Common myeloid progenitor, CD34-positive (primary cell): ENCODE data around the gene SMCO2.

ENCODE experiments used
- CTCF ChIA-PET: fragments of 350-600 bp; sonication (Branson Sonifier 250); formaldehyde crosslinking; loops from one replicate; lab custom pipeline; 2021; ENCODE audit warnings: antibody characterized with exemption; lab: Charles Lee
- POLR2A ChIA-PET: fragments of 350-600 bp; sonication (Branson Sonifier 250); formaldehyde crosslinking; loops from one replicate; lab custom pipeline; 2021; ENCODE audit warnings: antibody characterized with exemption; lab: Charles Lee
- DNase-seq, 3 donors: peaks; one replicate each; pipeline versions ENCODE4 v3.0.0 to v3.0.0-alpha.2; 2013
- H3K27ac ChIP-seq, 2 experiments: 1 replicate in 1 of 2; 2 replicates in 1 of 2; pipeline ENCODE4 v1.7.0; 2013; ENCODE audit warnings: inconsistent platforms in 2 of 2, low read length in 2 of 2, mild to moderate bottlenecking in 2 of 2, low read depth in 1 of 2, moderate library complexity in 1 of 2; ENCODE audit not compliant: severe bottlenecking in 2 of 2, insufficient read depth in 1 of 2, poor library complexity in 1 of 2
- H3K27me3 ChIP-seq, 5 experiments: replicated peaks in 2 of 5; 1 replicate in 3 of 5; 2 replicates in 2 of 5; pipeline versions ENCODE4 v1.6.1 to v1.7.0; 2013; ENCODE audit warnings: low read length in 4 of 5, mild to moderate bottlenecking in 2 of 5, moderate library complexity in 2 of 5, inconsistent platforms in 1 of 5; ENCODE audit not compliant: insufficient read depth in 5 of 5, control insufficient read depth in 4 of 5
- H3K36me3 ChIP-seq, 4 experiments: 1 replicate in 2 of 4; 2 replicates in 2 of 4; pipeline versions ENCODE4 v1.6.1 to v1.7.0; 2013; ENCODE audit warnings: low read length in 3 of 4, control low read depth in 1 of 4, mild to moderate bottlenecking in 1 of 4; ENCODE audit not compliant: control insufficient read depth in 4 of 4, insufficient read depth in 4 of 4
- H3K4me1 ChIP-seq, 4 experiments: 1 replicate in 3 of 4; 2 replicates in 1 of 4; pipeline versions ENCODE4 v1.6.1 to v1.7.1; 2013; ENCODE audit warnings: low read length in 3 of 4, mild to moderate bottlenecking in 3 of 4, control low read depth in 1 of 4, inconsistent platforms in 1 of 4, moderate library complexity in 1 of 4; ENCODE audit not compliant: control insufficient read depth in 4 of 4, insufficient read depth in 4 of 4; ENCODE audit errors: control extremely low read depth in 1 of 4
- H3K4me3 ChIP-seq, 7 experiments: 1 replicate in 4 of 7; 2 replicates in 3 of 7; pipeline versions ENCODE4 v1.5.1 to v1.7.0; 2013; ENCODE audit warnings: mild to moderate bottlenecking in 7 of 7, low read length in 6 of 7, moderate library complexity in 6 of 7, inconsistent platforms in 2 of 7, low read depth in 2 of 7, control low read depth in 1 of 7; ENCODE audit not compliant: insufficient read depth in 4 of 7, control insufficient read depth in 1 of 7; ENCODE audit errors: extremely low read depth in 1 of 7
- H3K9me3 ChIP-seq, 5 experiments: 1 replicate in 4 of 5; 2 replicates in 1 of 5; pipeline versions ENCODE4 v1.6.1 to v1.7.1; 2013; ENCODE audit warnings: low read length in 4 of 5, mild to moderate bottlenecking in 2 of 5, inconsistent platforms in 1 of 5, low read depth in 1 of 5, moderate library complexity in 1 of 5; ENCODE audit not compliant: control insufficient read depth in 4 of 5, insufficient read depth in 2 of 5; ENCODE audit errors: control extremely low read depth in 1 of 5
- WGBS: methylation state at CpG from one replicate; pipeline ENCODE4 v1.1.5; 2013; ENCODE audit not compliant: insufficient coverage; 5-methylcytosine and 5-hydroxymethylcytosine counted together

SMCO2 gene

DNA sequence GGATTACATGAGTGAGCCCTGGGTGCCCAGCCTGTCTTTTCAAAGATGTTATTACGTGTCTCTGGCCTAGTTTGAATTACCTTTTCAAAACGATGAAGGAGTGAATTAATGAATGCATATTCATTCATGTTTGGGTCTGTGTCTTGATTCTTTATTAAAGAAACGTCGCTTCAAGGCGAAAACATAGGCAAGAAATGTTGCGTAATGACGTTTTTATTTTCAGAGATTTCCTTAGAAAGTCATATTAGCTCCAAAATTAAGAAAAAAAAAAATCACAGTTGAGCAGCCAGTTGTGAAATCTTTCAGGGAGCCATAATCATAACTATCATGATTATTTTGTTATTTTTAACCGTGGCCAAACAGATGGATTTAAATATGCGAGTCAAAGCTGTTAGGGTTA, 81.0 kb downstream of the SMCO2 start:
- no peaks in the 10 kb centered on the region for H3K36me3 ChIP-seq
- DNase-seq = no peak
- no peak overlapping the region for H3K4me3 ChIP-seq
- CTCF ChIA-PET = interaction anchor here (1.0 kb wide), 1 partner anchor 95 kb away, joined by 4 read pairs; no protein-coding TSS in a partner anchor
- no peaks in the 10 kb centered on the region for H3K27me3 ChIP-seq
- WGBS = 84% methylated on average over 8 of the region's 9 CpGs
- H3K27ac ChIP-seq = no peak overlapping the region
- H3K4me1 ChIP-seq = peaks cover 11 to 31% (median 24%) of the 10 kb centered on the region in 4 experiments
- POLR2A ChIA-PET = no interaction called here
- H3K9me3 ChIP-seq = no peaks in the 10 kb centered on the region

- H3K36me3 ChIP-seq = no peaks in the 10 kb centered on the region
- peaks cover 6 to 27% (median 23%) of the 10 kb centered on the region in 4 experiments for H3K4me1 ChIP-seq
- POLR2A ChIA-PET = no interaction called here
- no peaks in the 10 kb centered on the region for H3K9me3 ChIP-seq
- no peak overlapping the region for H3K27ac ChIP-seq
- no peaks in the 10 kb centered on the region for H3K27me3 ChIP-seq
- H3K4me3 ChIP-seq = no peak overlapping the region
- no peak for DNase-seq
- CTCF ChIA-PET = no interaction called here
- WGBS = 100% methylated on average over 3 of the region's 3 CpGs
These were observed 82.3 kb downstream of the SMCO2 start for GRCh38 chr12:27528788-27529187.

- Histone ChIP-seq H3K27me3 (no peaks in the 10 kb centered on the region), H3K4me1 (peaks cover 7 to 31% (median 26%) of the 10 kb centered on the region in 4 experiments), H3K27ac (no peak overlapping the region), H3K4me3 (no peak overlapping the region), H3K9me3 (no peaks in the 10 kb centered on the region), H3K36me3 (no peaks in the 10 kb centered on the region)
- WGBS = 63% methylated on average over 4 of the region's 7 CpGs
- CTCF ChIA-PET = interaction anchor here (0.8 to 2.5 kb wide), 7 partner anchors 10 to 122 kb away, joined by 3 to 9 read pairs (median 4); no protein-coding TSS in a partner anchor
- POLR2A ChIA-PET = no interaction called here
- peak in 1 of 3 donors; percentile 41 for DNase-seq
These were observed 83.8 kb downstream of the SMCO2 start for GRCh38 chr12:27530157-27530922.

GRCh38 chr12:27531896-27532295, 85.4 kb downstream of the SMCO2 start:
- ChIA-PET CTCF (interaction anchor here (0.7 to 2.5 kb wide), 6 partner anchors 8 to 130 kb away, joined by 3 to 9 read pairs (median 4); no protein-coding TSS in a partner anchor), POLR2A (no interaction called here)
- H3K36me3 ChIP-seq = peaks cover 0 to 2% (median 1%) of the 10 kb centered on the region in 4 experiments
- H3K9me3 ChIP-seq = no peaks in the 10 kb centered on the region
- H3K4me1 ChIP-seq = peaks cover 4 to 26% (median 23%) of the 10 kb centered on the region in 4 experiments
- no peaks in the 10 kb centered on the region for H3K27me3 ChIP-seq
- no peak overlapping the region for H3K4me3 ChIP-seq
- 100% methylated on average over 1 of the region's 4 CpGs for WGBS
- H3K27ac ChIP-seq = no peak overlapping the region
- no peak for DNase-seq

GRCh38 chr12:27534060-27534764, 87.7 kb downstream of the SMCO2 start:
- POLR2A ChIA-PET = no interaction called here
- H3K27me3 ChIP-seq = no peaks in the 10 kb centered on the region
- CTCF ChIA-PET = interaction anchor here (1.9 kb wide), 1 partner anchor 10 kb away, joined by 8 read pairs; the partner anchor contains the start of gene PPFIBP1
- H3K27ac ChIP-seq = no peak overlapping the region
- WGBS = 86% methylated on average over 3 of the region's 6 CpGs
- H3K36me3 ChIP-seq = peaks cover 0 to 2% (median 1%) of the 10 kb centered on the region in 4 experiments
- peak overlapping the region in 1 of 7 experiments; percentile 46 for H3K4me3 ChIP-seq
- no peaks in the 10 kb centered on the region for H3K9me3 ChIP-seq
- peaks cover 4 to 30% (median 24%) of the 10 kb centered on the region in 4 experiments for H3K4me1 ChIP-seq
- peak in 1 of 3 donors; percentile 31 for DNase-seq

- H3K4me3 ChIP-seq = peak overlapping the region in 1 of 7 experiments; percentile 46
- H3K27me3 ChIP-seq = no peaks in the 10 kb centered on the region
- ChIA-PET CTCF (interaction anchor here (0.8 to 1.9 kb wide), 2 partner anchors 10 to 11 kb away, joined by 3 to 8 read pairs; partner anchors contain the start of gene PPFIBP1), POLR2A (no interaction called here)
- peaks cover 4 to 30% (median 24%) of the 10 kb centered on the region in 4 experiments for H3K4me1 ChIP-seq
- no peaks in the 10 kb centered on the region for H3K9me3 ChIP-seq
- DNase-seq = no peak
- no peak overlapping the region for H3K27ac ChIP-seq
- WGBS = 100% methylated on average over 1 of the region's 1 CpG
- peaks cover 0 to 2% (median 1%) of the 10 kb centered on the region in 4 experiments for H3K36me3 ChIP-seq
These were observed 88.2 kb downstream of the SMCO2 start for GRCh38 chr12:27534765-27535161.
